Ovary (tissue), 3 donors: ENCODE data around the gene RALB.

Experiments
- POLR2A ChIP-seq: fragments of 450-650 bp; IDR thresholded peaks from one replicate; pipeline ENCODE4 v1.6.1; 2017; ENCODE audit warnings: antibody characterized with exemption, mild to moderate bottlenecking, moderate library complexity
- TF ChIP-seq, protein P1 (sequence below), 3 donors: fragments of 450-650 bp in 2 of 3; fragments of 200-600 bp in 1 of 3; IDR thresholded peaks; one replicate each; pipeline versions ENCODE4 v1.5.1 to v1.8.0; 2016 to 2022; ENCODE audit warnings: antibody characterized with exemption in 3 of 3, mild to moderate bottlenecking in 1 of 3
- donor health status: DM: no; HTN: no; CAD: no.

DNA sequence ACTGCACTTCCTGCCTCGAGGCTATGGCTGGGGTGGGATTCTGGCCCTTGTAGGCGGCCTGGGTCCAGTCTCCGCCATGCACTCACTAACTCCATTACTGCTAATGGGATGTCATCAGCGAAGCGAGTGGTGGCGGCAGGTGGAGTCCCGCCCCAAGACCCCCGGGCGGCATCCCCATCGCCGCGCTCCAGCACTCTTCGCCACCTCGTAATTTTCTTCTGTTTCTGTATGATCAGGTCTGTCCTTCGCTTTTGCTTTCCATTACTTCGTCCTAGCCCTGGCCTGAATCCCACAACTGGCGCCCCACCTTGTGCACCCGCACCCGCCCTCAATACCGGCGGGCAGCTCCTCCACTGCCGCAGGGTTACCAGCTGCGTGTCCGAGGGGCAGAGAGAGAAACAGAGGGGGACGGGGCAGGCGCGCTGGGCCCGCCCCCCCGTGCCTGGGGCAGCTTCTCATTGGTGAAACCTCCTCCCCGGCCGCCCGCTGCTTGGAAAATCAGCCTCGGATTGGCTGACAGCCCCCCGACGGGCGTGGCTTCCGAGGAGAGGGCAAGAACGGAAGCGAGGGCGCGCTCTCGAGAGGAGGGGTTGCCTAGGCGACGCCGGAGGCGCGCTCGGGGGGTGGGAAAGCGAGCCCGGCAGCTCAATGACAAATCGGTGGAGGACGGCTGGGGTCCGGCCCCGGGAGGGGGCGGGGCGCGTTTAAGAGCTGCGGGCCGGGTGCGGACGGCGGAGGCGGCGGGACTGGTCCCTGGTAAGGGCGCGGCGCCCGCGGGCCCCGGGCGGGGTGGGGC is at the start of gene RALB:
- TF ChIP-seq, protein P1, sequence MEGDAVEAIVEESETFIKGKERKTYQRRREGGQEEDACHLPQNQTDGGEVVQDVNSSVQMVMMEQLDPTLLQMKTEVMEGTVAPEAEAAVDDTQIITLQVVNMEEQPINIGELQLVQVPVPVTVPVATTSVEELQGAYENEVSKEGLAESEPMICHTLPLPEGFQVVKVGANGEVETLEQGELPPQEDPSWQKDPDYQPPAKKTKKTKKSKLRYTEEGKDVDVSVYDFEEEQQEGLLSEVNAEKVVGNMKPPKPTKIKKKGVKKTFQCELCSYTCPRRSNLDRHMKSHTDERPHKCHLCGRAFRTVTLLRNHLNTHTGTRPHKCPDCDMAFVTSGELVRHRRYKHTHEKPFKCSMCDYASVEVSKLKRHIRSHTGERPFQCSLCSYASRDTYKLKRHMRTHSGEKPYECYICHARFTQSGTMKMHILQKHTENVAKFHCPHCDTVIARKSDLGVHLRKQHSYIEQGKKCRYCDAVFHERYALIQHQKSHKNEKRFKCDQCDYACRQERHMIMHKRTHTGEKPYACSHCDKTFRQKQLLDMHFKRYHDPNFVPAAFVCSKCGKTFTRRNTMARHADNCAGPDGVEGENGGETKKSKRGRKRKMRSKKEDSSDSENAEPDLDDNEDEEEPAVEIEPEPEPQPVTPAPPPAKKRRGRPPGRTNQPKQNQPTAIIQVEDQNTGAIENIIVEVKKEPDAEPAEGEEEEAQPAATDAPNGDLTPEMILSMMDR (IDR thresholded peaks at IDR 0.05): no peak
- peak; percentile 21 for TF ChIP-seq POLR2A
